Ascending aorta (tissue), 2 donors: Measurements from ENCODE around the gene PEDS1. TPM values are rescaled to one million over a fixed set of nuclear protein-coding genes. Genes with fewer than 3 reads are reported as not detected.
"Not testable (repeated sequence)": the region's sequence is repeated elsewhere in the genome, so short reads cannot be mapped to it uniquely, and the experiment has no call there.

Source experiments
- DNase-seq, 2 donors: peaks; one replicate each; pipeline ENCODE4 v3.0.0-alpha.2; 2019; ENCODE audit warnings: low spot score in 2 of 2
- H3K27ac ChIP-seq, 2 donors: fragments of 200-600 bp; sonication (generic); one replicate each; pipeline ENCODE4 v1.5.1; 2016 to 2017; ENCODE audit warnings: mild to moderate bottlenecking in 1 of 2
- H3K27me3 ChIP-seq: fragments of 200-600 bp; sonication (generic); one replicate; pipeline ENCODE4 v1.5.1; 2017
- H3K36me3 ChIP-seq, 2 donors: fragments of 200-600 bp; sonication (generic); one replicate each; pipeline ENCODE4 v1.5.1; 2016
- H3K4me1 ChIP-seq, 2 donors: fragments of 200-600 bp; sonication (generic); one replicate each; pipeline ENCODE4 v1.5.1; 2016 to 2017; ENCODE audit warnings: mild to moderate bottlenecking in 1 of 2
- H3K4me3 ChIP-seq, 2 donors: fragments of 200-600 bp; sonication (generic); one replicate each; pipeline ENCODE4 v1.5.1; 2016 to 2017; ENCODE audit warnings: mild to moderate bottlenecking in 1 of 2
- H3K9me3 ChIP-seq, 2 donors: fragments of 200-600 bp; sonication (generic); one replicate each; pipeline ENCODE4 v1.5.1; 2016
- CTCF ChIP-seq, 3 experiments: fragments of 200-600 bp in 2 of 3; fragments of 450-650 bp in 1 of 3; sonication (generic) in 2 of 3; IDR thresholded peaks; one replicate each; pipeline ENCODE4 v1.5.1; 2016 to 2019; ENCODE audit warnings: antibody characterized with exemption in 3 of 3, mild to moderate bottlenecking in 1 of 3, moderate library complexity in 1 of 3
- intact Hi-C: fragments of 100-400 bp; cut with DNase I; formaldehyde crosslinking; loops from one replicate; pipeline ENCODE4 v1.15.1; 2023
- total RNA-seq: library from RNA; depleted of rRNA; stranded (reverse); fragments of >200 nt; gene quantifications from one replicate; pipeline ENCODE4 v1.1.0, GENCODE V29; 2016

Gene PEDS1
- total RNA-seq, 1 donor from 2014 or later, result 23.9 TPM

DNA sequence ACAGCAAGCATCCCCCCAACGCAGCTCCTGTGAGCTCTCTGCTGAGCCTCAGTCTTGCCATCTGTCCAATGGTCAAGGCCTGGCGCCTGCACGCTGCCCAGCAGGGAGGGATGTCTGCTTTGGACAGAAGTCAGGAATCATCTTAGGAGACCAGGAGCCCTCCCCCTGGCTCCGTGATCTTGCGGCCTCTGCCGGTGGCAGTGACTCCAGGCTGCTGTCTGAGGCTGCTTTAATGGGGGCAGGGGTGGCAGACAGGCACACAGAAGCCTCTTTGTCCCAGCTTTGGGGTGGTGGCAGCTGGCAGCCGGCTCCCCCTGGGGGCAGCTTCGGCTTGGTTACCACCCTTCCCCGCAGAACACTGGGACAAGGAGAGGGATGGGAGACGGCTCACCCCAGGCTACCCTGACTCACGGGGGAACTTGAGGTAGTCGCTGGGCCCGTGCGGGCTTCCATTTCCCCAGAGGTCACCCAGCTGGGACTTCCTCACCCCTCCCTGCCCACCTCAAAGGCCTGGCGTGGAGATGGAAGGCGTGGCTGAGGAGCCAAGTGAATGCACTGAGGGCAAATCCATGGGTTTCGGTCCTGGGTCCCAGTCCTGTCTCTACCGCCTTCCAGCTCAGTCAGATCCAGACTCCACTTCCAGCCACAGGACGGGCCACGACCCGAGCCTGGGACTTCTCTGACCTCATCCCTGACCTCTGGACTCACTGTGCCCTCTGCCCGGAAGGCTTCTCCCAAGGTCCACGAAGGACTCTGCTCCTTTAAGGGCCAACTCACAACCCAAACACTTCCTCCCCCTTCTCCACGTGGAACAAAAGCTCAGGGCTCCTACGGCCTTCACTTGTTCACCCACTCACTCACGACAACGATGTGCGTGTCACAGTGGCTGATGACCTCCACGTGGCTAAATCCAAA lies 14.8 kb downstream of the PEDS1 start:
- Histone ChIP-seq H3K27me3 (no peaks in the 10 kb centered on the region), H3K4me1 (peaks cover 0 to under 1% of the 10 kb centered on the region in 2 donors), H3K36me3 (peaks cover 24 to 26% of the 10 kb centered on the region in 2 donors), H3K9me3 (no peaks in the 10 kb centered on the region), H3K27ac (peak overlapping the region; percentile 1 to 45), H3K4me3 (no peak overlapping the region)
- DNase-seq, result no peak
- intact Hi-C loops, result no loop called here
- TF ChIP-seq CTCF (IDR thresholded peaks at IDR 0.05), result no peak

DNA sequence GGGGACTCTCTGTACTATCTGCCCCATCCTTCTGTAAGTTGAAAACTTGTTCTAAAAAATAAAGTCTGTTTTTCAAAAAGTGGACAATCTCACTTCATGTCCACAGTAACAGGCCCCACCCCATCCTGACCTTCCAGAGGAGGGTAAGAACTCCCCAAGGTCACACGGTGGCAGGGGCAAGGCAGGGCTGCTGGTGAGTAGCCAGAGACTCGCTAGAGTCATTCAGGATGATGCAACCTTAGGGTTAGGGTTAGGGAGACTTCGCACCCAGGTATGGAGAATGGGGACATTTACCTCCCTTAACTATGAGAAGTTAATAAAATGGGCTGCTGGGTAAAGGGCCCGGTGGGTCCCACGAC lies 15.4 kb downstream of the PEDS1 start:
- Histone ChIP-seq H3K36me3 (peaks cover 22 to 23% of the 10 kb centered on the region in 2 donors), H3K4me1 (peaks cover 0 to 3% of the 10 kb centered on the region in 2 donors), H3K27ac (peak overlapping the region in 1 of 2 donors; percentile 45)

GRCh38 chr20:50137702-50138101 lies 15.8 kb downstream of the PEDS1 start:
- H3K9me3 ChIP-seq, H3K27ac ChIP-seq, H3K4me1 ChIP-seq, DNase-seq, H3K27me3 ChIP-seq, intact Hi-C loops, H3K4me3 ChIP-seq: not testable (repeated sequence)
- H3K36me3 ChIP-seq, result peaks cover 18 to 19% of the 10 kb centered on the region in 2 donors

More for the DNA sequence above, 15.4 kb downstream of the PEDS1 start:
- Histone ChIP-seq H3K9me3 (no peaks in the 10 kb centered on the region), H3K27me3 (no peaks in the 10 kb centered on the region), H3K4me3 (no peak overlapping the region)
- intact Hi-C loops, result no loop called here
- no peak for DNase-seq
- no peak for TF ChIP-seq CTCF (IDR thresholded peaks at IDR 0.05)

DNA sequence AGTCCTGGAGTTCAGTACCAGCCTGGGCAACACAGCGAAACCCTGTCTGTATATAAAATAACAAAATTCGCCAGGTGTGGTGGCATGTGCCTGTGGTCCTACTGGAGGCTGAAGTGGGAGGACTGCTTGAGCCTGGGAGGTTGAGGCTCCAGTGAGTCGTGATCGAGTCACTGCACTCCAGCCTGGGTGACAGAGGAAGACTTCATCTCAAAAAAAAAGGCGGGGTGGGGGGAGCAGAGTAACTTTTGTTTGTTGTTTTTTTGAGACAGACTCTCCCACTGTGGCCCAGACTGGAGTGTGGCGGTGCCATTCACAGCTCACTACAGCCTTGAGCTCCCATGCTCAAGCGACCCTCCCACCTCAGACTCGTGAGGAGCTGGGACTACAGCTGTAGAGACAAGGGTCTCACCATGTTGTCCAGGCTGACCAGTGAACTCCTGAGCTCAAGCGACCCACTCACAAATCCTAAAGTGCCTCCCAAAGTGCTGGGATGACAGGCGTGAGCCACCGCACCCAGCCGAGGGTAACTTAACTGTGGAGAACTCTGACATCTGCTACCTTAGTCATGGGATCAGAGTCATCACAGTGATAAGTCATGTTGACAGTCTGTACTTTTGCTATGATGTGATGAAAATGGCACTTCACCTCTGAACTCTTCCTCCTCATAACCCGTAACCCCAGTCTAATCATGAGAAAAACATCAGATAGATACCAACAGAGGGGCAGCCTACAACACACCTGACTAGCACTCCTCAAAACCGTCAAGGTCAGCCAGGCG lies 16.5 kb downstream of the PEDS1 start:
- intact Hi-C loops, result no loop called here

DNA sequence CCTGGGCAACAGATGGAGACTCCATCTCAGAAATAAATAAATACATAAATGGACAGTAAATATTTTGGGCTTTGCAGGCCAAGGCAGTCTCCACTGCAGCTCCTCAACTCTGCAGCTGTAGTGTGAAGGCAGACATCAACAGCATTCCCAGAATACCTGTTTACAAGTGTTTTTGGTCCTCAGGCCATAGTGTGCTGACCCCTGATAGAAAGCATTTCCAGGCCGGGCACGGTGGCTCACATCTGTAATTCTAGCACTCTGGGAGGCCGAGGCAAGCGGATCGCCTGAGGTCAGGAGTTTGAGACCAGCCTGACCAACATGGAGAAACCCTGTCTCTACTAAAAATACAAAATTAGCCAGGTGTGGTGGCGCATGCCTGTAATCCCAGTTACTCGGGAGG lies 18.4 kb downstream of the PEDS1 start:
- intact Hi-C loops, H3K9me3 ChIP-seq, DNase-seq, H3K4me3 ChIP-seq, H3K36me3 ChIP-seq, H3K27ac ChIP-seq, H3K27me3 ChIP-seq: not testable (repeated sequence)
- peaks cover 11 to 13% of the 10 kb centered on the region in 2 donors for H3K4me1 ChIP-seq

More for the DNA sequence above, 16.5 kb downstream of the PEDS1 start:
- no peaks in the 10 kb centered on the region for H3K9me3 ChIP-seq
- peaks cover 0 to 3% of the 10 kb centered on the region in 2 donors for H3K4me1 ChIP-seq
- no peak for DNase-seq
- peaks cover 11 to 15% of the 10 kb centered on the region in 2 donors for H3K36me3 ChIP-seq
- H3K27me3 ChIP-seq, result no peaks in the 10 kb centered on the region
- no peak overlapping the region for H3K4me3 ChIP-seq
- H3K27ac ChIP-seq, result no peak overlapping the region
- TF ChIP-seq CTCF (IDR thresholded peaks at IDR 0.05), result no peak

- H3K4me1 ChIP-seq, result peaks cover 13 to 16% of the 10 kb centered on the region in 2 donors
- H3K27ac ChIP-seq, result no peak overlapping the region
- TF ChIP-seq CTCF (IDR thresholded peaks at IDR 0.05), result no peak
- H3K9me3 ChIP-seq, result no peaks in the 10 kb centered on the region
- no peak overlapping the region for H3K4me3 ChIP-seq
- no peaks in the 10 kb centered on the region for H3K27me3 ChIP-seq
- H3K36me3 ChIP-seq, result peaks cover 17 to 18% of the 10 kb centered on the region in 2 donors
- no peak for DNase-seq
- intact Hi-C loops, result no loop called here
Measured at GRCh38 chr20:50133474-50134217, 19.9 kb downstream of the PEDS1 start.
